HG03280 (cell line): Measurements from ENCODE around the gene SLC5A12.
A peak's percentile ranks its signal among the peaks of the same experiment; 100 is the strongest.
"Not testable (repeated sequence)": the region's sequence is repeated elsewhere in the genome, so short reads cannot be mapped to it uniquely, and the experiment has no call there.

Experiments used
- ATAC-seq: cut with Tn5 transposase; IDR thresholded peaks from one replicate; pipeline ENCODE4 v1.9.1; 2021; ENCODE audit warnings: mild to moderate bottlenecking, moderate library complexity; ENCODE audit not compliant: unreplicated experiment

Gene SLC5A12

DNA sequence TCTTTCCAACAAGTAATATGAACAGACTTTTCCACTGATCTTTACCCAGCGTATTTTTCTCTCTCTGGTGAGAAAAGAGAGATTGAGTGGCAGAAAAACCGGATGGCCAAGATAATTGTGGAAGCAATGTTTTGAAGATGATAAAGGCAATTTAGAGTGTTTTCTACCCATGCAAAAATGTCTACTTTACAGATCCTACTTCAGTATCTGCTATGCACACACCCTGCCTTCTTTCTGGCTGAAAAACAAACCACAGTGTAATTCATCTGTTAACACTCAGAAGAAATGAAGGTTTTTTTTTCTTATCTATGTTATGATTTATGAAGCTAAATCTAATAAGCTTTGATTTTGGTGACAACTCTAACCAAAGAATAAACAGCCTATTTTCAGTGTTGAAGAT, 56.8 kb downstream of the SLC5A12 start:
- no peak for ATAC-seq

DNA sequence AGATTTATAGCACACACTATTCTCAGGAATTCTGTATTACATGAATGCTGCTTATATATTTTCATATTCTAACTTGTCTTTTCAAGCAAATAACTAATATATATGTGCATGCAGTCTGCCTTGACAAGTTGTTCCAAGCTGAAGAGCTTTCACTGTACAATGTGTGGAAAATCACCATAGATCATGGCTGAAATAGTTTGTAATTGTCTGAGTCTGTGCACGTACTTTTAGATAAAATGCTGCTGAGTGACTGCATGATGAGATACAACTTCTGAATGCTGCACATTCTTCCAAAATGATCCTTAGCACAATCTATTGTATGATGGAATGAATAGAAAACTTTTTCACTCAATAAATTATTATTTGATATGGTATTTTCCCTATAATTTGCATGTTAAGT, 58.9 kb downstream of the SLC5A12 start:
- ATAC-seq = no peak

DNA sequence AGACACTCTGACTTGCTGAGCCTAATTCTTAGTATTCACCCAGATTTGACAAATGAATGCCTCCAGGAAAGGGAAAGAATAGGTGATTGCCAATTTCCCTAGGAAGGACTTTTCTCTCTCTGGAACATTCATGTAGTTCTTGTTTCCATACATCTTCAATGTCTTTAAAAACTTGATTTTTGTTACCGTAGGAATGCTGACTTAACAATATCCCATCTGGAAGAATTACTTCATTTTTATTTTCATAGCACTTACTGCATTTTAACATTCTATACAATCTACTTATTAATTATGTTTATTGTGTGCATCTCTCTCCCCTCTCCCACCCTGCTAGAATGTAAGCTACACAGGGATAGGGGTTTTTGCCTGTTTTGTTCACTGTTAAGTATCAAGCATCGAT, 66.6 kb downstream of the SLC5A12 start:
- ATAC-seq = no peak

DNA sequence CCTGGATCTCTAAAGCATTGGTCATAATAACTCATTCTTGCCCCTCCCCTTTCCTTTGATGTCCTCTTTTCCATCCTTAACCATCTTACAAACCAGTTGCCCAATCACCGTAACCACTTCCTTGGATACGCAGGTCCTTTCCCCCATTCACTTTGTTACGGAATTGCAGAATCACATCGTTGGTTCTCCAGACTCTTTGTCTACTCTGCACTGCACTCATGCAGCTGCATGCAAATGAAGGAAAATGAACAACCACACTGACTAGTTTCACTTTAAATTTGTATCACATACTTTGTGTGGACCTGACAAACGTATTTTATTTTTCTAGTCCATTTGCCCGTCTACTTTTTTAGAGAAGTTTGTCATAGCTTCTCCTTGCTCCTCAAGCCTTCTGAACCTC, 69.9 kb downstream of the SLC5A12 start:
- no peak for ATAC-seq

DNA sequence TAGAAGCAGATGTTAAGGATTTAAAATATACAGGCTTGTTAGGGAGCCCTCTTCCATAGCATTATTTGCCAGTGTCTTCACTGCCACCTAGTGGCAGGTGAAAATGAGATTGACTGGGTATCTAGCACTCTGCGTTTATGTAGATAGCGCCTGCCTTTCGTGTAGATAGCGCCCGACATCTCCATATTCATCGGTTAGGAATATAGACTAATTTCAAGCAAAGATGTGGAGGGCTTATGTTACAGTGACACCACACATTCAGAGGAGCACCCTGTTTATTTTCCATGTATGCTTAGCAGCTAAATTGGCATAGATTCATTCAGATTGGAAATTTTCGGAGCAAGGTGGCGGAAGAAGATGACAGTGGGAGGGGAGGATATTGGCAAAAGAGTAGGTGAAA, 72.0 kb downstream of the SLC5A12 start:
- peak; percentile 74 for ATAC-seq

DNA sequence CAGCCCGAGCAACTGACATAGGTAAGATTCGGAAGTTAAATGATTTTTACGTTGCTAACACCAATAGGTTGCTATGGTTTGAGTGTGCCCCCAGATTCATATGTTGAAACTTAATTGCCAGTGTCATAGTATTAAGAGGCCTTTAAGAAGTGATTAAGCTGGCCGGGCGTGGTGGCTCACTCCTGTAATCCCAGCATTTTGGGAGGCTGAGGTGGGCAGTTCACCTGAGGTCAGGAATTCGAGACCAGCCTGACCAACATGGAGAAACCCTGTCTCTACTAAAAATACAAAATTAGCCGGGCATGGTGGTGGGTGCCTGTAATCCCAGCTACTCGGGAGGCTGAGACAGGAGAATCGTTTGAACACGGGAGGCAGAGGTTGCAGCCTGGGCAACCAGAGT, 78.5 kb downstream of the SLC5A12 start:
- ATAC-seq = not testable (repeated sequence)

DNA sequence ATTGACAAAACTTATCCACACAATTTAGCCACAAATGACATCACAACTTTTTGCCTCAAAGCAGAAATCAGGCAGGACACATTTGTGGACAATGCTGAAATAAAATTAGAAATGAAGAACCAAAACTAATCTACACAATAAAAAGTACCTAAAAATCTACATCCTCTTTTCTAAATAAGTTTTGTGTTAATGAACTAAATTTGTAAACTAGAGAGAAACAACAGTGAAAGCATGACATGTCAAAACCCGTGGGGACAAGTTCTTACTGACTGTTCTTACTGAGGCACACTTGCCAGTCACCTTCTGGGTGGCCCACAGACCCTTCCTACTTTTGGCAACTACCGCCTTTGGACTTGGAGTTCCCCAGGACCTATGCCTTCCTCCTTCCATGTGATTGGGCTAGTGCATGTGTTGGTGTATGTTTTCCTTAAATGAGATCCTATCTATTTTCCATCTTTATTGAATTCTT, 89.1 kb downstream of the SLC5A12 start:
- no peak for ATAC-seq

DNA sequence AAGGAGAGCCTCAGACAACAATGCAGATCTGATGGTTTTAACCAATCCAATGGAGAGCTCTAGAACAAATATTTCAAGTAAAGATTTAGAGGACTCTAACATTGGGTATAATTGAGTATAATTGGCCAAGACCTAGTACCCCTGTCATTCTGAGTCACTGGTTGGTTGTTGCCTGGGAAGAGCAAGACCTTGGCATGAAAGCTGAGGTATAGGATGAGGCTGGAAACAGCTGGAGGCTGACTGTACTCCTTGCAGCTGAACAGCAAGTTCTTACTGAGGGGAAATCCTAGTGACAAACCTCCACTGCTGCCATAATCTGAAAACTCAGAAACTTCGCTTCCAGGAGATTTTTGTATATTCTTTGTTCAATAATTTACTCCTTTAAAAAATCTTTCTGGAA, 95.5 kb downstream of the SLC5A12 start:
- no peak for ATAC-seq

DNA sequence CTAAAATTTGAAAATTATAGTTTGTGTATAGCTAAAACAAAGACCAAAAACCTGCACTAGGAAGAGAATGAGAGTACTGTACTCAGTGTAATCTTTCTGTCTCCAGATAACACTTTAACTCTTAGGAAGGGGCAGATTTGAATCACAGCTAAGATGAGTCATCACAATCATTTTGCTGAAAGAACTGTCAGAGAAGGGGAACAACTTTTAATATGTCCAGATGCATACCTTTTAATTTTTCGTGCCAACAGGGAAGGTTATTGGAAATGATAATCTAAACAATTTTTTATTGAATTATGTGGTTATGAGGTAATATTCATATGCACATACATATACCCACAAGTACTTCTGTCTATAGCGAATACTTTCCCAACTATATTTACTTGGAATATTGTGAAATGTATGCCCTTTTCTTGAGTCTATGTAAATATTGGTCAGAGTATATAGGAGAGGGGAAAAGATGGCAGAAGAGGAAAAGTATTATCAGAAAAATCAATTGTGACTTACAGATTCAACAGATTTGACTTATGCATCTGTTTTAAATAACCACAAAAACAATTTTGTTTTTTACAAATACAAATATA, 98.7 kb downstream of the SLC5A12 start:
- no peak for ATAC-seq

DNA sequence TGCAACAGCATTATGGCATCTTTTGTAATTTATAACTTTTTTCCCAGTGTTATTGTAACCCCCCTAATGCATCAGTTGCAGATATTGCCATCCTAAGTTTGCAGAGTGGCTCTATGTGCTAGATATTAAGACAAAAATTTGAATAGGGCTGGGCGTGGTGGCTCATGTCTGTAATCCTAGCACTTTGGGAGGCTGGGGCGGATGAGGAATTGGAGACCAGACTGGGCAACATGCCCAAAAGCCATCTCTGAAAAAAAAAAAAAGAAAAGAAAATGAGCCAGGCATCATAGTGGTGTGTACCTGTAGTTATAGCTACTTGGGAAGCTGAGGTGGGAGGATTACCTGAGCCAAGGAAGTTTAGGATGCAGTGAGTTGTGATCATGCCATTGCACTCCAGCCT, 99.7 kb downstream of the SLC5A12 start:
- ATAC-seq = no peak

DNA sequence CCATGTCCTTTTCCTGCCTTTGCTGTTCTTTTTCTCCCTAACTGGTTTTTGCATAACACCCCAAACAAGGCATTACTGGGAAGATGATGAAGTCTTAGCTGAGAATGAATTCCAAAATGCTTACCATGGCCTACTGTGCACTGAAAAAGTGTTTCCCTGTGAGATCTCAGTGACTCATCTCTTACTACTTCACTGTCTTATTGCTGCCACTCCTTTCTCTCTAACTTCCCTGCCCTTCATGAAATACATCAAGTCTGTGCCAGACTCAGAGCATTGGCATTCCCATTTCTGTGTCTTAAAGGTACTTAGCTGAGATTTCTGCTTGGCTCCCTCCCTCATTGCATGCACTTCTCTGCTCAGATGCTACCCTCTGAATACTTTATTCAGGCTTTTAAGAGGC, 100.7 kb downstream of the SLC5A12 start:
- no peak for ATAC-seq

DNA sequence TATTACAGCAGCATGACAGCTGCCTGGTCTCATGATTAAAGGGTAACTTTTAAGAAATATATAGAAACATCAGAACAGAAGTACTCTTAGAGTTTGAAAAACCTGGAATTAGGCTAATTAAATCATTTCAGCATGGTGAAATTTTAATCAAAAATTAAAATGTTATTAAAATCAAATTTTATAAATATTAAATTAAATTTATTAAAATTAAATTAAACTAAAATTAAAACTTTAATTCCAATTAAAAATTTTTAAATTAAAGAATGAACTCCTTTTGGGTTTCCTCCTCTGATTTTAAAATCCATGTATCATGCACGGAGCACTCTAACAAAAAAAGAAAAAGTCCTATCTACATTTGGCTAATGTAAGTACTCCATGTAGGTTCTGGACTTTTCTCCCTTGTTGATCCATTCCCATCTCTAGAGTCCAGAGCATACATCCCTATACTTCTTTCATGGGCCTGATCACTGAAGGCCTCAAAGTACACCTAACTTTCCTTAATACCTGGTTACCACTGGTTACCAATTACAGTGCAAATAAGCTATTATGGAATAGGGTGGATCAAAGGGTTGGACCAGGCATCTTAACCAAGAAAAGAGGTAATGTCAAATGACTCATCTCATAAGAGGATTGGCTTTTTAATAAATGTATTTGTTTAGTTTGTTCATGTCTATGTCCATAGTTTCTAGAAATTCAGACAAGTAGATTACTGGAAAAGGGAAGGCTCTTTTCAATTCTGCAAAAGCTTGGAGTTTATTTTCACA, 101.4 kb downstream of the SLC5A12 start:
- ATAC-seq = no peak

DNA sequence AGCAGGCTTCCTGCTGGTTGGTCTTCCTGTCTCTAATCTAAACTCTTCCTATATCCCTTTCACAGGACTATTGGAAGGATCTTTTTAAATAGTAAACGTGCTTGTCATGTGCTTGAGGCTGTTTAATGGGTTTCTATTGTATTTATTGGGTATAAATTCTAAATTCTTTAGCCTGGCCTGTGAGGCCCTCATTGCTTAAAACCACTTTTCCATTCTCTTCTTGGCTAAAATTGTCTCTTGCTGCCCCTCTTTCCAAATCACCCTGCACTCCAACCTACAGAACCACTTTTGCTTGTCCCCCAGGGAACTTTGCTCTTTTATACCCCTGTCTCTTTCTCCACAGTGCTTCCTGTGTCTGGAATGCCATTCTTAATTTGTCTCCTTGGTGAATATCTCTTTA, 103.4 kb downstream of the SLC5A12 start:
- ATAC-seq = no peak
